Stimulated activated CD8-positive, alpha-beta memory T cell treated with anti-CD3 and anti-CD28 coated beads, Interleukin-7, amount 100 ng/mL, for 48 hours (primary cell): ENCODE measurements around the gene TMBIM4.
A peak's percentile ranks its signal among the peaks of the same experiment; 100 is the strongest.

Experiments
- DNase-seq, 2 donors: peaks; one replicate each; pipeline ENCODE4 v3.0.0-alpha.2; 2020; ENCODE audit warnings: low read depth in 1 of 2; ENCODE audit errors: extremely low read depth in 1 of 2

TMBIM4 gene

DNA sequence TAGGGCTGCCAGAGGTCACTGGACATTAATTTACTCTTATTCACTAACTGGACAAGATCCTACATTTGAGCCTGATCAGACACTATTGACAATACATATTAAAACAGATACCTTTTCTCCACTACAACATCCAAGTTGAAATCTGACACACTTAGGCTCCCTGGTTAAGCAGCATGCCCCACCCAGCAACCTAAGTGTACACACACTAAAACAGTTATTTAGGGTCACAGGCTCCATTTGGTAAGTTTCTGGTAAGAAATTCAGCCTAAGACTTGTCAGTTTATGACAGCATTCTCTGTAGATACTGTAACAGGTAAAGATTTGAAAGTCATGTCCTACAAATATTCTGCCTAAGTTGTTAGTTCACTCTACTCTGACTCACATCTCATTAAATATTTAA, 27.0 kb downstream of the TMBIM4 start:
- no peak for DNase-seq

DNA sequence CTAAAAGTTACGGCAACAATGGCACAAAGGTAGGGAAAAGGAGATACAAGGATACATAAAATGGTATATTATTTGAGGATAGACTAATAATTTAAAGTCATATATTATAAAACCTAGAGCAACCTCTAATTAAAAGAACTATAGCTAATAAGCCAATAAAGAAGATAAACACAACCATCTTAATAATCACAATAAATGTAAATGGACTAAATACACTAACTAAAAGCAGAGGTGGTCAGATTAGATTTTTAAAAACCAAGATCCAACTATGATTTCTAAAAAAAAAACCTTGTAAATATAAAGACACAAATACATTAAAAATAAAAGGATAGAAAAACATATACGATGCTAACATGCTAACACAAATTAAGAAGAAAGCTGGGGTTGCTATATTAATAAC, 28.5 kb downstream of the TMBIM4 start:
- DNase-seq = no peak

DNA sequence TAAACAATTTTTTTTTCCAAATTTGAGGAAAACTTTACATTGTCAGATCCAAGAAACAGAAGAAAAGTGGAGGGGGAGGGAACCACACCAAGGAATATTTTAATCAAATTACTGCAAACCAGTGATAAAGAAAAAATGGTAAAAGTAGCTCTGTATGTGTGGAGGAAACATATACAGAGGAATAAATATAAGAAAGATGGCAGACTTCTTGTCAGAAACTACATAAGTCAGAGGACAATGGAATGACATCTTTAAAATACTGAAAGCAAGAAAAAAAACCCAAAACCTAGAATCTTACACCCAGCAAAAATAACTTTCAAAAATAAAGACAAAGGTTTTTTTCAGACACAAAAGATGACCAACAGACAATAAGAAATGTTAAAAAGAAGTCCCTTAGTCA, 29.1 kb downstream of the TMBIM4 start:
- DNase-seq = no peak

DNA sequence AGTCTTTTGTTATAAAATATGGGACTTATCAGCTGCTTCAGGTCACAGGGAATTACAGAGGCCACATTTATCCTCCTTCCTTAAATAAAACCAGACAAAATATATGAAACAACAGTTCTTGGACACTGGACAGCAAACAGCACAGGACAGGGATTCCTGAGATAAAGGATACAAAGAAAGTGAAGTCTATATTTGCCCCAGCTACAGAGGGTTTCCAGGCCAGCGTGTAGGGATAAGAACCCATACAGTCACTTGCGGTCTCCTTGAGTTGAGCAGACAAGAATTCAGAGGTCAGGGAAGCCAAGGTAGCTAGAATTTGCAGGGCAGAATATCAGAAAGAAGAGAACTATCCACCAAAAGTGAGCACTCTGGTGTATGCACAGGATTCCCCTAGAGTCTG, 30.5 kb downstream of the TMBIM4 start:
- DNase-seq = no peak

DNA sequence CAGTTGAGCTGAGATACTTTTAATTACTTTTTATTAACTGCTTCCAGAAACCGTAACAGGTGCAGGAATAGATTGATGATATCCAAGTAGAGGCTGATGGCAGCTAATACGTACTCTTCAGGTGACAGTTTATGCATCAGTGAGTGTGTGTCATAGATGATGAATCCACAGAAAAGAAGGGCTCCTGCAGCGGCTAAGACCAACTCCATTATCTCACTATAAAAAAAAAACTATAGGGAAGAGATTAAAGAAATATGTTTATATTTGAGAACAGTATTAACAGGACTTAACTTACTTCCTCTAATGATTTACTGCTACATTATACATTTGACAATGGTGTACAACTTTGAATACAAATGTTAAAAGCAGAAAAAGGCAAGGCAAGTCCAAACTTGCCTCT, 31.9 kb downstream of the TMBIM4 start:
- DNase-seq = no peak

DNA sequence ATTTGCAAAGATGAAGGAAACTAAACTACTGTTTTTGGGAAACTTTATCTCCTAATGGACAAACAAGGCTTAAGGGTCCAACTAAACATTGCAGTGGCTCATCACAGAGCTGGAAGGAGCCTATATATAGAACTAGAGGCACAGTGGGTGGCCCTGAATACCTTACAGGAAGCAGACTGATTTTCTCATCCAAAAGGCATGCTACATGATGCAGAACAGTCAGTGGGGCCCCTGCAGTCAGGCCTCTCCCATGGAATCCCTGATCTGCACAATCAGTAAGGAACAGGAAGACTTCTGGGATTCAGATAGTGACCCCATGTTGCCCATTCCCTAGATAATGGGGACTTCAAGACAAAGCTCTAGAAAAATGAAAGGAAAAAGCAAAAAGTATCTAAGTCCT, 37.4 kb downstream of the TMBIM4 start:
- no peak for DNase-seq

DNA sequence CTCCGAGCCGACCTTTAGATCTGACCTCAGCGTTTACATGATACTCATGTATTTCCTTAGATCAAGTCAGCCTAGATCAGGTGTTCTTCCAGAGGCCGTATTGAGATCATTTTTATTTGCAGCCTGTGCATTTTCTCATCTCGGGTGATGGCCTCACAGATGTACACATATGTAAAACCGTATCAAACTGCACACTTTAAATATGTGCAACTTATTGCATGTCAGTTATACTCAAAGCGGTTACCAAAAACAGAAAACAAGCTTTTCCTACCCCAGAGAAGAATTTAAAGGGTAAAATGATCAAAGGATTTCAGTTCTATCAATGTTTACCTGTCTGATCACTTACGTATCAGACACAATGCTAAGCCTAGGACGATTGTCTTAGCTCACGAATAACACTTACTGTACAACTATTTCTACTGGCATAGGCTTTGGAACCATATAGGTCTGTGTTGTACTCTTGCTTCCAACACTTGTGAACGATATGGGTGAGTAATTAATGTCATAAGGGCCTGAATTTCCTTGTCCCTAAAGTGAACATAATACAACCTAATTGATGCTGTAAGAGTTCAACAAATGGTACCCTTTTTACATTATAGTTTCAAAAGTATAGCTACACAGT, 38.6 kb downstream of the TMBIM4 start:
- DNase-seq = no peak

DNA sequence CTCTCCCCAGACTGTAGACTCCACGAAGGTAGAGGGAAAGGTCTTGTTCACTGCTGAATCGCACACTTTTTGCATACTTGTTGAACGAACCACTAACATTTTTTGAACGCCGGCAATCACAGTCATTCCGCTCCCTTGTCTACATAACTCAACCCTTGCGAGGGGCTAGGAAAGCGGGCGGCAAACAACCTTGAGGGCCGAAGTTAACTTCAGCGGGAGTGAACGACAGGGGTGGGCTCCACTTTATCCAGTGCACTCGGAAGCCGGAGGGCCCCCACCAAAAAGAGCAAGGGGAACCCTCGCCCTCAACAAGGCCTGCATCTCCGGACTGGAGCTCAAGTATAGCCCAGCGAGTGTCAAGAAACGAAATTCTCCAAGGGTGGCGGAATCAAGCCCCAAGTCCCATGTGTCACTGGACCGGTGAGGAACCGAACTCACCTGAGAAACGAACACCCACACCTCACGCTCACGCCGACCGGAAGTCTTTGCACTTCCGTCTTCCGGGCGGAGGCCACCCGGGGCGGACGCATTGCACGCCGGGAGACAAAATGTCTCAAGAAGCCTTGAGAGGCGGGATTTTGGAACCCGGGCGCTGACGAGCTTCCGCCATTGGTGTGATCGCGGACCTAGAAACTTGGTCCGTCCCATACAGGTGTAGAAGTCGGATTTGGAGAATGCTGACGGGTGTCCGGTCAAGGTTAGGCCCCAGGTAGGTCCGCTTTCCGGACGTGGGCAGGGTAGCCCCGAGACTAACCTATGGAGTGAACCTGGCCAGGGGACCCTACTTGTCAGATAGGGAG, 39.3 kb downstream of the TMBIM4 start, which contains the start of gene LLPH:
Gene LLPH, minus strand, starts transcription at position 484 of the 800 bp plus-strand sequence. CDS start 1,644 bp downstream, outside the sequence.
- peak; percentile 76 to 88 for DNase-seq

DNA sequence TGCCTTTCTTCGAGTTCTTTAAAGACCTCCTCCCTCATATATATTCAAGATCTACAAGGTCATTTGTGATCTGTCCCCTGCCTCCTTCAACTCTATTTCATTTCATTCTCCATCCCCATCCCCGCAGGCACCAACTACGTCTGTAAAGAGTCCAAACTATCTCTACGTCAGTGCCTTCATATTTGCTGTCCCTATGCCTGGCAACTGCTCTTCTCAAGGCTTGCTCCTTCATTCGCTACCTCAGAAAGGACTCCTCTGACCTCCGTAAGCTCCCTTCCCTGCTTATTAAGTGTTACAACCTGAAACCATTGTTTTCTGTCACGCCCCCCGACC, 39.9 kb downstream of the TMBIM4 start:
- no peak for DNase-seq

DNA sequence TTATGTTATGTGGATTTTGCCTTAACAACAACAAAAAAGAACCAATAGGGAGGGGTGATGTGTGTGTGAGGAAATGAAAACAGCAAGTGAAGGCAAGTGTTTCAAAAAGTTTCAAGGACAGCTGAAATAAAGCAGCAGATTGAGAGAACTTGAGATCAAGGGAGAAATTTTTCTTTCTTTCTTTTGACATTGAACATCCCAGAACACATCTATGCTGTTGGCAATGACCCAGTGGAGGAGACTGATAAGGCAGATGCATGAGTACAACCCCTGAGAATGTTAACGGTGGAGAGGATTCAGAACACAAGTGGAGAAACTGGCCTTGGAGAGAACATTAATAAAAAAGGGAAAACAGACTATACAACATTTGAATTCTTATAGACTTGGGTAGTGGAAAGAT, 42.1 kb downstream of the TMBIM4 start:
- no peak for DNase-seq

DNA sequence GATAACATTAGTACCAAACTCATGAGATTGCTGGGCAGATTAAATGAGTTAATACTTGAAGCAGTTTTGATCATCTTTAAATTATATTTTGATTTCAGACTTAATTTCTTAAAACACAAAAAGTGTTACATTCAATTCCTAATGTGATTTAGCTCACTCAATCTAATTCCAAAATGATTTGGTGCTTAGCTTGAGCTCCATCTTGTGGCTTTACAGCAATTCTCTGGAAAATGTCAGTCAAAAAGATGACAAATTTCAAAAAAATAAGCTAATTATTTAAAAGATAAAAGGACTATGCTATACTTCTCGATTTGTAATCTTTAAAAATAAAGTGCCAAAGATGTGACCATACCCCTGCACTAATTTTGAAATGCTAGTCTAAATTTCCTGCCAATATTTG, 49.3 kb downstream of the TMBIM4 start:
- DNase-seq = no peak

DNA sequence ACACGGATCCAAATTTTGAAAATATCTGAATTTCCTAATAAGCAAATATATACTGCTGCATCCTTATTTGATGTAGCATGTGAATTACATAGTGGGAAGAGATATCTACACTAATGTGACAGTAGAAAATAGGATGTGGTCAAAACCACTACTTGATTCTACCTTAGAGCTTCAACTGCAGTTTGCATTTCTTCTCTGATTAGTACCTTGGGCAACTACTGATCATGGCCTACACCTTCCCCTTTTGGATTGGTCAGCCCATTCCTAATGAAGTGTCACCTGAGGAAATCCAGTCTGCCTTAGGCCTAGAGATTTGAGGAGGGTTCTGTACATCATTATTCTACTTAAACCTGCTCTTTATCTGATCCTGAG, 49.9 kb downstream of the TMBIM4 start:
- no peak for DNase-seq

DNA sequence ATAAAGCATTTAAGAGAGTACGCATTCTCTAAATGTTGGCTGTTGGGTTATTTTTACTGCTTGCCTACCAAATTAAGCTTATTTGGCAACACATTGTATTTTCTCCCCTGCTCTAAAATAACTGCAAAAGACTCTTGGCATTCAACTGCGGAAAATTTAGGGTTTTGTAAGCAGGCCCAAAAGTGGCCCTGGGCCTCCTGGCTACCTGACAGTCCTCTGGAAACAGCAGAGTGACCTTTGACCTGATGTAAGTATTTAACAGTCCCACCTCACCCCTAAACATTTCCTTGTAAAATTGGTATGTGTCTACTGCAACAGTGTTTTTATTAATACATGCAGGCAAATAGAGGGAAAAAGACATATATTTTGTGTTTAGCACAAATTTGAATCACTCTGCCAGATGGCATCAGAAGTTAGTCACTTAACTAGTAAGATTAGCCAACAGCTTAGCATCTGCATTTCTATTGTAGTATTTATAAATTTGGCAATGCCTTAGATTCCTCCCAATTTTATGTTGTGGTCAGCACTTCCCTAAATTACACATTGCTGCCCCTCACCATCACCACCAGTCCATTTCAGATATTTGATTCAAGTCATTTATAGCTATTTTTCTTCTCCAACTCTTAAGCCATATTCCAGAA, 50.4 kb downstream of the TMBIM4 start:
- no peak for DNase-seq

DNA sequence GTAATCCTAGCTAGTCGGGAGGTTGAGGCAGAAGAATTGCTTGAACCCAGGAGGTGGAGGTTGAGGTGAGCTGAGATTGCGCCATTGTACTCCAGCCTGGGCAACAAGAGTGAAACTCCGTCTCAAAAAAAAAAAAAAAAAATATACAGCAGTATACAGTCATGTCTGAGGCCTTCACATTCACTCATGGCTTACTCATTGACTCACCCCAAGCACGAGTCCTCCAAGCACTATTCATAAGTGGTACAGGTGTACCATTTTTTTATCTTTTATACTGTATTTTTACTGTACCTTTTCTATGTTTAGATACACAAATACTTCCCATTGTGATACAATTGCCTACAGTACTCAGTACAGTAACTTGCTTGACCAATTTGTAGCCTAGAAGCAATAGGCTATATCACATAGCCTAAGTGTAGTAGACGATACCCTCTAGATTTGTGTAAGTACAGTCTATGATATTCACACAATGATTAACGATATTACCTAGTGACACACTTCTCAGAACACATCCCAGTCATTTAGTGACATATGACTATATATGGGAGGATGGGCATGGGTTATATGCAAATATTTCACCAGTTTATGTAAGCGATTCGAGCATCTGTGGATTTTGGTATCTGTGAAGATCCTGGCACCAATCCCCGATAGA, 51.4 kb downstream of the TMBIM4 start:
- DNase-seq = no peak

DNA sequence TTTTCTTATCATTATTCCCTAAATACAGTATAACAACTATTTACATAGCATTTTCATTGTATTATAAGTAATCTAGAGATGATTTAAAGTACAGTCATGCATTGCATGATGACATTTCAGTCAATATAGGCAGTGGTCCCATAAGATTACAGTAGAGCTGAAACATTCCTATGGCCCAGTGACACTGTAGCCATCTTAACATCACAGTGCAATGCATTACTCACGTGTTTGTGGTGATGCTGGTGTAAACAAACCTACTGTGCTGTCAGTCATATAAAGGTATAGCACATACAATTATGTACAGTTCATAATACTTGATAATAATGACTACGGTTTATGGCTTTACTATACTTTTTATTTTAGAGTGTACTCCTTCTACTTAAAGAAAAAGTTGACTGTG, 52.6 kb downstream of the TMBIM4 start:
- no peak for DNase-seq

DNA sequence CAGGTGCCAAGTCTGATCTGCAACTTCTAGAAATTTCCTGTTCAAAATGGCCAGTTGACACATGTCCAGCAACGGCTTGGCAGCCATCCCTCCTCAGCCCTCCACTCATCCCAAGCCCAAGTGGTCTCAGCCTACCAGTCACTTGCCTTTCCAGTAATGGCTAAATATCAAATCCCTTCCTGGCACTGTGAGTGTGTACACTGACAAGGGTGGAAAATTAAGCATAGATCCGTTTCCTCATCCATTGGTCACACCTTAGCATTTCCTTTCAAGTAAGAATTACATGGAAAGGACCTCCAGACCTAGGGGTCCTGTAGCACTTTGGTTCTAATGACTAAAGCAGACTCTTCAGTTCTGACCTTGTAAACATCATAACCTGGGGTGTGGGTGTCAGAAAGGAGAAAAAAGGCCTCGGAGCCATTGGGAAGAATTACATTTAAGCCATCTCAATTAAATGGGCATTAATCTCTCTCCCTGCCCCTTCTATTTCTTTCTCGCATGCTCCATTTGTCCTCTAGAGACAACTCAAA, 54.7 kb downstream of the TMBIM4 start:
- DNase-seq = no peak

DNA sequence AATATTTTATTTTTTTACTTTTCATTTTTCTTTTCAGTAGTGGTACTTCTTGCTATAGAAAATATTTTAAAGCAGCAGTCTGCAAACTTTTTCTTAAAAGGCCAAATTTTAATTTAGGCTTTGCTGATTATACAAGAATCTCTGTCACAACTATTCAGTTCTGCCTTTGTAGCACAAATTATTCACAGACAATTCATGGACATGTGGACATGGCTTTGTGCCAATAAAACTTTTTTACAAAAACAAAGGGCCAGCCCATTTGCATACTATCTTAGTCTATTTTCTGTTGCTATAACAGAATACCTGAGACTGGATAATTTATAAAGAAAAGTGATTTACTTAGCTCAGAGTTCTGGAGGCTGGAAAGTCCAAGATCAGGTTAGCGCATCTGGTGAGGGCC, 56.3 kb downstream of the TMBIM4 start:
- DNase-seq = no peak

DNA sequence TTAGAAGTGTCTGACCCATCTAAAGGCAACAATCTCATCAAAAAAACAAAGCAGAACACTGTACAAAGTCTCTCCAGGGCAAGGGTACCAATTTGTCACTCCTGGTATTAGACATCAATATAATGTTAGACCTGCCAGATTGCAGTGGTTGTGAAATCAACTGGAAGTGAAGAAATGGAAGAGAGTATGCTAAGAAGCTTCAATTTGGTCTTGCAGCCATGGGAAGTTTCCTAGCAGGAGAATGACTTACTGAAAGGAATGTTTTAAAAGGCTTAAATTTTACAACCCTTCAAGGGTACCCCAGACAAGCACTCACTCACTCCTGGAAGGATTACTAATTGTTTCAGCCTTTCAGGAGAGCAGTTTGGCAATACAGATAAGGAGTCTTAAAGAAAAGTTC, 58.2 kb downstream of the TMBIM4 start:
- DNase-seq = no peak

DNA sequence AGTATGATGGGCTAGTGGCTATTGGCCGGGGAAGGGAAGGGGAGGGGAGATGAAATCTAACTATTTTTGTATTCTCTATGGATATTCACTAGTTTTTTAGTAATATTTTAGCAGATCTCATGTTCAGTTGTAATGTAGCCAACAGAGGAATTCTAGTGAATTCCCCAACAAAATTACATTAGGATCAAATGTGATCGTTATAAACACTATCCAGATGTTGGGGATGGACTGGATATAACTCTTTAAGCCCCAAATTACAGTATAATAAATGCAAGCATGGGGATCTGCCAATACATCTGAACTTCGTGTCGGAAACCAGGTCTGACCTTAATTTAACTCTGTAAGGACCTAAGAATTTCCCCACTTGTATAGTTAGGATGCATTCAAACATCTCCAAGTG, 60.7 kb downstream of the TMBIM4 start:
- DNase-seq = no peak

DNA sequence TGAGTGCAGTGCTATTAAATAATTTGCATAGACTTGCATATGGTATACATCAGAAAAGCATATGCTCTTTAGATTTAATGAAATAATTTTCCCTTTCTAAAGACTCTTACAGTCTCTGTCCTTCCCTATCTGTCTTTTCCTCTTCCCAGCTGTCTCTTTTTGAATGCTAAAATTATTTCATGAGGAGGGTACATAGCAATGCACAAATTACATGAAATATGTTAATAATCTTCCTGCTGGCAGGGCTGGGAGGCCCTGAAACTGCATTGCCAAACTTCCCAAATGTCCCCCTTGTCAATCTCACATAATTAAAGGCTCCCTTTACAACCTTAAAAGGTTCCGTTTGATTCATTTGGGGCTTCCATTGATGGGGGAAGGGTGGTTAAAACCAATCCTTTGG, 61.4 kb downstream of the TMBIM4 start:
- DNase-seq = no peak

DNA sequence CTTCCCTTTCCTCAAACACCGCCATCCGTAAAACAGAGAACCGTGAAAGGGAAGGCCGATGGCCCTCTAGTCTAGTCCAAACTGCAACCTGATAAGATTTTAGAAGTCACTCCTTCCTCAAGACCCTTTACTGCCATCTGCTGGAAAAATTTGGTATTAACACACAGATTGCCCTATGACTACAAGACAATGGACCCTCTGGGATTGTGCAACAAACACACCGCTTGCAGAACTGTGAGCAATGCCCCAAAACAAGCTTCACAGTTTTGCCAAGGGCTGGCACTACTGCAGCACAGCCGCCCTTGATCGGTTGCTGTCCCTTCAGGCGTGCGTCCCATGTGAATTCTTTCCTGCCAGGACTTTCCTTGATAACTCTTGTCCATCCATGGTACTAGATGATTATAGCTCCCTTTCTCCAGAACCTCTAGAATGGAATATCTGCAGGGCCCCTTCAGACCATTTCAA, 62.3 kb downstream of the TMBIM4 start:
- DNase-seq = no peak
